HG03175 (cell line): ENCODE measurements around the gene CTNNA3.
"Not testable (repeated sequence)": the region's sequence is repeated elsewhere in the genome, so short reads cannot be mapped to it uniquely, and the experiment has no call there.

Source experiments
- ATAC-seq: cut with Tn5 transposase; IDR thresholded peaks from one replicate; pipeline ENCODE4 v1.9.1; 2021; ENCODE audit warnings: mild to moderate bottlenecking, moderate library complexity; ENCODE audit not compliant: unreplicated experiment

CTNNA3 gene

DNA sequence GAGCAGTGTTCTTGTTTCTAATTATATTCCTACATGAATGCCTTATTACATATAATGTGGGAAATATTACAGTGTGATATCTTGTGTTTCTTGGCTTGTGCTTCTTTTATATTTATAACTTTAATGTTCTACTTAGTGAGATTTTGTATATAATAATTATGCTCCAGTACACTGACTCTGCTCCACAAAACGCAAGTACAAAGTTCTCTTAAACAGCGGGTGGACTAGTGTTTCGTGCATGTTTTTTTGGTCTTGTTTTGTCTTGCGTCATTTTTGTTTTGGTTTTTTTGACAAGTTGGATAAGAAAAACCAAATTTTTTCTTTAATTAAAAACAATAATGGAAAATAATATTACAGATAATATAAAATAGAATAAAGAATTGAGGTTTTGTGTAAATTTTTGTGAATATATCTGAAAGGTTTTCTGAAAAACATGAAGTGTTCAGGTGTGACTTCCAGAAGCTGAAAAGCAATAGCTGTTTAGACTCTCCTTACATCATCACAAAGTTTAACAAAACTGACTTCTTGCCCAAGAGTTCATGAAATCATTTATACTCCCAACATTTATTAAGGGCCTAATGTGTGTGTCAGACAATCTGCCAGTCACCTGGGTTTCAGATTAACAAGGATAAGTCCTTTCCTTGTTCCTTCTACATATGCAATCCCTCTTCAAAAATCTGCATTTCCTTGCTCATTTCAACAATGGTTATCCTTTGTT, 438.4 kb downstream of the CTNNA3 start:
- no peak for ATAC-seq

GRCh38 chr10:67257018-67257417, 439.0 kb downstream of the CTNNA3 start:
- ATAC-seq, result no peak

GRCh38 chr10:67250686-67251085, 445.3 kb downstream of the CTNNA3 start:
- no peak for ATAC-seq

GRCh38 chr10:67246066-67246555, 449.9 kb downstream of the CTNNA3 start:
- ATAC-seq, result no peak

- ATAC-seq, result no peak
Measured at GRCh38 chr10:67242528-67242927, 453.5 kb downstream of the CTNNA3 start.

DNA sequence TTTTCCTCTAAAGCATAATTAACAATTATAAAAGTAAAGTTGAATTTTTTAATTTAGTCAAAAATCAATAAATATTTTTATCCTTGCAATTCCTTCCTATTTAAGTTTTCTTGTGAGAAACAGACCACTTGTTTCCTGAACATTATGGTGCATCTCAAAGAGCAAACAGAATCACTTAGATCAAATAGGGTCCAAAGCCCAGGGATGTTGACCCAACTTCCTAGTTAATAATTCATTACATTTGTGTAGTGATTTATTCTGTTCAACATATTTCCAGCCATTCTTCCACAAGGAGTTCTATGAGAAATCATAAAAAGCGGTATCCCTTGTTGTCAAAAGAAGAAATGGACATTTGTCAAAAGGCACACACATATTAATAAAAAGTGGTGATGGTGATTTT, 454.5 kb downstream of the CTNNA3 start:
- no peak for ATAC-seq

- no peak for ATAC-seq
Measured at GRCh38 chr10:67239864-67240497, 456.0 kb downstream of the CTNNA3 start.

DNA sequence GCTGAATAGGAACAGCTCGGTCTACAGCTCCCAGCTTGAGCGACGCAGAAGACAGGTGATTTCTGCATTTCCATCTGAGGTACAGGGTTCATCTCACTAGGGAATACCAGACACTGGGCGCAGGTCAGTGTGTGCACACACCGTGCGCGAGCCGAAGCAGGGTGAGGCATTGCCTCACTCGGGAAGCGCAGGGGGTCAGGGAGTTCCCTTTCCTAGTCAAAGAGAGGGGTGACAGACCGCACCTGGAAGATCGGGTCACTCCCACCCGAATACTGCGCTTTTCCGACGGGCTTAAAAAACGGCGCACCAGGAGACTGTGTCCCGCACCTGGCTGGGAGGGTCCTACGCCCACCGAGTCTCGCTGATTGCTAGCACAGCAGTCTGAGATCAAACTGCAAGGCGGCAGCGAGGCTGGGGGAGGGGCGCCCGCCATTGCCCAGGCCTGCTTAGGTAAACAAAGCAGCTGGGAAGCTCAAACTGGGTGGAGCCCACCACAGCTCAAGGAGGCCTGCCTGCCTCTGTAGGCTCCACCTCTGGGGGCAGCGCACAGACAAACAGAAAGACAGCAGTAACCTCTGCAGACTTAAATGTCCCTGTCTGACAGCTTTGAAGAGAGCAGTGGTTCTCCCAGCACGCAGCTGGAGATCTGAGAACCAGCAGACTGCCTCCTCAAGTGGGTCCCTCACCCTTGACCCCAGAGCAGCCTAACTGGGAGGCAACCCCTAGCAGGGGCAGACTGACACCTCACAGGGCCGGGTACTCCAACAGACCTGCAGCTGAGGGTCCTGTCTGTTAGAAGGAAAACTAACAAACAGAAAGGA, 465.1 kb downstream of the CTNNA3 start:
- ATAC-seq, result not testable (repeated sequence)

- no peak for ATAC-seq
Measured at GRCh38 chr10:67225226-67225625, 470.8 kb downstream of the CTNNA3 start.

DNA sequence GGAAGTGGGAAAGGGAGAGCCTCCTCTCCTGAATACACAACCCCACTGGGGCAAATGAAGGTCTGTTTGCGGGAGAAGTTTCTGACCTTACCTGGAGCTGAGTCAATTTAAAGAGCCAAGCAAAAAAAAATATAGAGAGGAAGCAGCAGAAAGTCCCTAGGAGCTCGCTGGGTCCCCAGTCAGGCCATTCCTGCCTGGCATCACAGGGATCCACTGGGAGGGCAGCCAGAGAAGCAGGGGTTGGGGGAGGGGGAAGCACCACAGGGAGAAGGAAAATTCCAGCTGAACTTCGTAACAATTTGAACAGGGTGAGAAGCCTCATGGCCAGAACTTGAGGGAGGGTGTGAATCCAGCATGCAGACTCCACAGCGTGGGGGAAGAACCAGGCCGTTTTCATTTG, 471.4 kb downstream of the CTNNA3 start:
- ATAC-seq, result no peak

GRCh38 chr10:67222934-67223333, 473.1 kb downstream of the CTNNA3 start:
- no peak for ATAC-seq

DNA sequence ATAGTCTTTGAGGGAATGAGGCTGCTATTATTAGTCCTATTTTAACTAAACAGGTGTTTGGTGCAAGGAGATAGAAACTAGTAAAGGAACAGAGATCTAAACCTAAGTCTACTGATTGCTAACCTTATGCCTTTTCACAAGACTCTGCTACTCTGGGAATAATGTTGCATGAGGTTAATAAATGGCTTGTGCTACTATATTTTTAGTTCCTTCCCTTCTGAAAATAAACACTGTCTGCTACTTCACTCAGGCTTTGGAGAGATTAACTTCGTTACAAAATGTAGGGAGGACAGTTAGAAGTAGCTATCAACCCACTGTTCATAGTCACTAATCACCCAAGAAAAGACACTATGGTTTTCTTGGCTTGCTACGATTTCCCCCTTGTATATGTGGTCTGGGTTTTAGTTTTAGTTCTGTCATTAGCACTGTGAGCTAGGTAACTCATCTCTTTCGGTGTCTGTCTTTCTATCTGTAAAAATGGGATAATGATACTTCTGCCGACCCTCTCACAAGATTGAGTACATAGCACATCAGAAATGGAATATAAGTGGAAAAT, 474.0 kb downstream of the CTNNA3 start:
- no peak for ATAC-seq

- no peak for ATAC-seq
Measured at GRCh38 chr10:67211680-67212079, 484.3 kb downstream of the CTNNA3 start.

DNA sequence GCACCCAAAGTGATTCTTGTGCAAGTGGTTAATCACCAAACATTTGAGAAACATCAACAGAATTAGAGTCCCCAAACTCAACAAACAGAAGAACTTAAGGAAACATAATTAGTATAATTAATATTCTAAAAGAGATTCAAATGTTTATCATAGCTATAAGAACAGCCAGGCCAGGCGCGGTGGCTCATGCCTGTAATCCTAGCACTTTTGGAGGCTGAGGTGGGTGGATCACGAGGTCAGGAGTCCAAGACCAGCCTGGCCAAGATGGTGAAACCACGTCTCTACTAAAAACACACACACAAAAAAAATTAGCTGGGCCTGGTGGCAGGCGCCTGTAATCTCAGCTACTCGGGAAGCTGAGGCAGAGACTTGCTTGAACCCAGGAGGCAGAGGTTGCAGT, 488.1 kb downstream of the CTNNA3 start:
- ATAC-seq, result not testable (repeated sequence)

GRCh38 chr10:67200913-67201564, 495.0 kb downstream of the CTNNA3 start:
- ATAC-seq, result no peak

- ATAC-seq, result no peak
Measured at GRCh38 chr10:67175354-67175753, 520.6 kb downstream of the CTNNA3 start.

GRCh38 chr10:67173787-67174186, 522.2 kb downstream of the CTNNA3 start:
- ATAC-seq, result no peak

DNA sequence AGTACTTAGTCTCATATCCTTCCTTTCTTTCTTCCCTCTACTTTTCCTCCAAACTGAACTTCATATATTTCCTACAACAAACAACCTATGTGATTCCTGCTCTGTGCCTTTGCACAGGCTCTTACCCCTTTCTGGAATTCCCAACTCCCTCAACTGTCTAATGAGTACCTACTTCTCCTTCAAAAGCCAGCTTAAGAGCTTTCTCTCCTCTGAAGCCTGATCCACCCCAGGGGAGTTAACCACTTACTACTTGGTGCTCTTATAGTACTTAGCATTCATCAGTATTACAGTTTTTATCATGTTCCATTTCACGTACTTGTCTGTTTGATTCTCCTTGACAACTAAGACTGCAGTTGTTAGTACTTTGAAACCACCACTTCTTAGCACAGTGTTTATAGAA, 524.0 kb downstream of the CTNNA3 start:
- ATAC-seq, result no peak

DNA sequence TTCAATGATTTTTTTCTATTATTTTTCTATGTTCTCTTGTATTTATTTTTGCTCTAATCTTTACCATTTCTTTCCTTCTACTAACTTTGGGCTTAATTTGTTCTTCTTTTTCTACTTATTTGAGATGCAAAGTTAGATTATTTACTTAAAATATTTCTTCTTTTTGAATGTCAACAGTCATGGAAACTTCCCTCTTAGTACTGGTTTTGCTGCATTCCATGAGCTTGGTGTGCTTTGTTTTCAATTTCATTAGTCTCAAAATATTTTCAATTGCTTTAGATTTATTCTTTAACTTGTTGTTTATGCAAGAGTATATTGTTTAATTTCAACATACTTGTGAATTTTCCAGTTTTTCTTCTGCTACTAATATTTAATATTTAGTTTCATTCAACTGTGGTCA, 539.8 kb downstream of the CTNNA3 start:
- no peak for ATAC-seq

- ATAC-seq, result no peak
Measured at GRCh38 chr10:67151471-67151870, 544.5 kb downstream of the CTNNA3 start.

DNA sequence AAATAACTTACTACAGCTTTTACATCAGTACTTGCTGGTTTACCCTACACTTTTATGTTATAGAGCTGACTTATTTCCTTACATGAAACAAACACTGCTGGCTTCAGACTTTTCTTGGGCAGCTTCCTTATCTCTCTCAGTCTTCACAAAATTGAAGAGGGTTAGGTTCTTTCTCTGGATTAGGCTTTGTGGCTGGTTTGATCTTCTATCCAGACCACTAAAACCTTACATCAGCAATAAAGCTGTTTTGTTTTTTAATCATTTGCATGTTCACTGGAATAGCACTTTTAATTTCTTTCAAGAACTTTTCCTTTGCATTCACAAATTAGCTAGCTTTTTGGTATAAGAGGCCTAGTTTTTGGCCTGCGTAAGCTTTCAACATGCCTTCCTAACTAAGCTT, 551.5 kb downstream of the CTNNA3 start:
- ATAC-seq, result no peak
